NCI-H1694 (cell line): ENCODE measurements around the gene CCT7.

Experiments
- DNase-seq: peaks from one replicate; lab custom pipeline; 2025; lab: John Stamatoyannopoulos, UW

Gene CCT7

DNA sequence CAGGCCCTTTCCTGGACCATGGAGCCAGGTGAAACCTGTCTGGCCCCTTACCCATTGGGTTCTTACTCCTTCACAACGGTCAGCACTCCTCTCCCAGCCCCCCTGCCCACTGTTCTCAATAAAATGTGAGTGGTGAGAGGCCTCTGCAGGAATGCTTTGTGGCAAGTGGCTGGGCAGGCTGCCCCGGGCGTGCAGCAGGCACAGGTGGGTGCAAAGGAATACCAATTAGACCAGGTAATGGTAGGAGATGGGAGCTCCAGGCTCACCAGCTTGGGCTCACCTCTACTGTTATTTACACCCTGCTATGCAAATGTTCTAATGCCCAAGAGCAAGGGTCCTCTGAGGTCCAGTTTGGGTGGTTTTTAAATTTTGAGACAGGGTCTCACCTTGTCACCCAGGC is 7.0 kb upstream of the CCT7 start:
- no peak for DNase-seq

DNA sequence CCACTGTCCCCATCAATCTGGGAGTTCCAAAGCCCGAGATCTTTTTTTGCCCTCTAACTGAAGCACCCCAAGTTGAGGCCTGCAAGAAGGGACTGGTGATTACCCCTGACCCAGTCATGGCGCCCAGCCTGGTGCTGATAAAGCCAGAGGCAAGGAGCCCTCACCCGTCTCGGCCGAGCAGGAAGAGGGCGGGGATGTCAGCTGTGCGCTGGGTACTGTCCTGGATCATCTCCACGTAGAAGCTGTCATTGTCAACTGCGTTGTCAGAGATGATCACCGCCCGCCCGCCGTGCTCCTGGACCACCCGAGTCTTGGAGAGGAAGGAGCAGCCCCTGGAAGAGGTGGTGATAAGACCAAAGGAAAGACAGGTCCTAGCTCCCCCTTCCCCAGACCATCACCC is 5.5 kb upstream of the CCT7 start:
- DNase-seq = no peak

DNA sequence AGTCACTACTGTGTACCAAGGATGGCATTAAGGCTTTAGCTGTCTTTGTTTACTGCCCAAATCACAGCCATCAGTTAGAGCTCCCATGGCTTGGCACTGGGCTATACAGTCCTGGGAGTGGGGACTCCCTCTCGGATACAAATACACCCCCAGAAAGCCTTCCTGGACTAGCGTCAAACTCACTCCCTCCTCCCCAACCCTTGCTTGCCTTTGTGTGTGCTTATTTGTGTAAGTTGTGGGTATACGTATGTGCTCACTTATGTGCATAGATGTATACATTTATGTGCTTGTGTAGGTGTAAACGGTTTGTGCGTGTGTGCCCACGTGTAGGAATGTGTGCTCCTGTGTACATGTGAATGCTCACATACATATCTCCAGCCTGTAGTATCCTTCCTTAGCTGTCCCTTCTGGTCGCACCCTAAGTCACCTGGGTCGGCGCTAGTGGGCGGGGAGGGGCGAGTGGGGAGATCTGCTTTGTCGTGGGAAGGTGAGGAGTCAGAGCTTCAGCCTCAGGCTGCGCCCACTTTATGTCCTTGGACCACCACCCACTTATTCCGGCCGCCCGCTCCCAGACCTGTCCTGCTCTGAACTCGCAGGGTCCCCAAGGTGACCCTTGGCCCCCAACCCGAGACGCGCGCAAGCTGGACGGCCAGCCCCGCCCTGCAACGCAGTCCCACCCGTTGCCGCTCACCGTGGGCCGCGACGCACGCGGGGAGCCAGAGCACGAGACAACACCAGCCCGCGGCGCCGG is 1.5 kb upstream of the CCT7 start:
- peak; percentile 5 for DNase-seq

DNA sequence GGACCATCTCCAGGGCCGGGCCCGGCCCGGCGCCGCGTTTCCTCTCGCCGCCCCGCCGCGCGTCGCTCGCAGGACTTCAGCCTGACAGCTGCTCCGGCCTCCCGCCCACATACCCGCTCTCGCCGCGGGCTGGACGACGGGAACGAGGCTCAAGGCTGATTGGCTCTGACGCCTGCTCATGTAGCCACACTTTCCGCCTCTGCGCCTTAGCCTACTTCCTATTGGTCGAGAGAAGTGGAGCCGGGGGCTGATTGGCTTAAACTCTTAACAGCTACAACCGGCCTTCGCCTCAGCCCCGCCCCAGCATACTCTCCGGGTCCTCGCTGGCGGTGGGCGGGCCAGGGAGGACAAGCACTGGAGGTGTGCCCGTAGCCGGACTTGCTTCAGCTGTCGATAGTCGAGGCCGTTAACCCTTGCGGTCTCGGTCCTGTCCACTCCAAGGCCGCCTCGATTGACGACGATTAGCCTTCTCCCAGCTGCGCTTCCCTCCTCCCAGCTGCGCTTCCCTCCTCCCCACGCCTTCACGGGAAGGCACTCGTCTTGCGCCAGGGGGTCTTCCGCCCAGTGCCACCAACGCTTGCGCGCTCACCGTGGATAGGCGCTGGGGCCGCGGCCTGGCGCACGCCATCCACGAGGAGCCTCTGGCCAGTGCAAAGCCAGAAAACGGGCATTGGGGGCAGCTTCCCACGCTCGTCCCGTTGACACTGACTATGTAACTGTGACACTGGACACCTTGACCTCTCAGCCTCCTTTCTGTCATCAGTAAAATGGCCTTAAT is 765 bp upstream of the CCT7 start, which contains the start of gene PRADC1:
PRADC1 (minus strand) TSS at position 86 of the 778 bp plus-strand sequence; CDS start at position 7, 79 bp downstream.
- DNase-seq = peak; percentile 98

DNA sequence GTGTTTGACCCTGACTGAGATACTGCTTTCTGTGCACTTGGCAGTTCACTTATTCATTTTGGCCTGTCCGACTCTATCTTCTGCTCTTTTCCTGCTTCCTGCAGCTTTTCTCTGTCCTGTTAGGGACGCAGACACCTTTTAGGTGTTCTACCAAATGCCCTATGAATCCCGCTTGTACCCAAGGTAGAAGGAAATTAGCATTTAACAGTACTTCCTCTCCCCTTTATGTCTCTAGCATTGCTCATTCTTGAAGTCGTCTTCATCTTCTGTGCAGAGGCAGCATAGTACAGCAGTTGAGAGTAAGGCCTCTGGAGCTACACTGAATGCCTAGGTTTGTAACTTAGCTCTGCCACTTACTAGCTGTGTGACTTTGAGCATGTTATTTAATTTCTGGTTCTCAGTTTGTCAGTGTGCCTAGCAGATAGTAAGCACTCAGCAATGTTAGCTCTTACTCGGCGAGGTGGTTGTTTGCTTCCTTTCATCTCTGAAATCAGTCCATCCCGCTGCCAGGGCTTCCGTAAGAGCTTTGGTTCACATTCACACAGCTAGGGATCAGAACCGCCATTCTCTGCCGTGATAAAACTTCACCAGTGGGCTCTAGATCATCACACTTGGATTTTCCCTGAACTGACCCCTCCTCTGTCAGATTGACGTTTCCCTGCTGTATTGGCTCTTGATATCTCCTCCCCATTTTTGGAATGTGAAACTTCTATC is 1.4 kb downstream of the CCT7 start:
- DNase-seq = no peak

DNA sequence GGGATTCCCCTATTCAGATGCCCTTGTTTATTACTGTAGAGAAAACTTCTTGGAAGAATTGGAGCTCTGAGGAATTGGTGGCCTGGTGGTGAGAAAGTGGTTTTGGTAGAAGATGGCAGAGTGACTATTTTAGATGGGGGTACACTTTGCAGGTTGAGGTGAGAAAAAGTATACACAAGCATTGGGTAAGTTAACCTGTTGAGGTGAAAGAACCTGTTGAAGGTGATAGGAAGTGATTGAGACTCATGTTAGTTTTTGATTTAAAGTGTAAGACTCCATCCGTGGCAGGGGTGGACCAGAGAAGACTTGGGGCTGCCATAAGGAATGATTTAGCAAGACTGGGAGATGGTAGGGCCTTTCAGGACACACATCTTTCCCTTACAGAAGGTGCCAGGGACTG is 3.1 kb downstream of the CCT7 start:
- no peak for DNase-seq

DNA sequence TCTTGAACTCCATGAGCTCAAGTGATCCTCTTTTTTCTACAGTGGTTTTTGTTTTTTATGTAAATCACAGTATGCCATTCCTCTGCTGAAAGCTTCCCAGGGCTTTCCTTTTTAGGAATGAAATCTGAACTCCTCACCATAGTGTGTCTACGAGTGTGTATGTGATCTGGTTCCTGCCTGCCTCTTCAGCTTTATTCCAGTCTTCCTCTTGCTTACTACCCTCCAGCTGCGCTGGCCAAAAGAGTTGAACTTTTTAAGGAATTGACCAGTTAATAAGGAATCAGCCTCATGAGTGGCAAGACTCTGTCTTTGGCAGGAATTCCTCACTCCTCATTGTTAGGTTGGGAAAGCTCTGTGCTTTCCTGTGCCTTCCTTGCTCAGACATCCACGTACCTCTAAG is 4.0 kb downstream of the CCT7 start:
- DNase-seq = no peak

DNA sequence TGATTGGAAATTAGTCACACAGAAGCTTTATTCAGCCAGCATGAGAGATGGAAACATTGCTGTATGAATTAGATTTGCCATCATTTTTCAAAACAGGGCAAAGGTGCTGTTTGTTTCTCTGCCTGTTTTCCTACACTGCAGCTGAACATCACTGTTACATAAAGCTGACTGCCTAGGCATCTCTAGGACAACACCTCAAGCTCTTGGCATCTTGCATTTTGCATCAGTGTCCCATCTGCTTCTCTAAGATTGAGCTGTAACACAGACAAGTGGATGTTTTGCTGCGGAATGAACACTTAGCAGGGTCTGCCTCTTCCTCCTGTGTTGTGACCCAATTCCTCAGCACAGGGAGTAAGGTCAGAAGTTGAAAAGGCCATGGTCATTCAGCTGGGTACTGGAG is 4.9 kb downstream of the CCT7 start:
- no peak for DNase-seq

DNA sequence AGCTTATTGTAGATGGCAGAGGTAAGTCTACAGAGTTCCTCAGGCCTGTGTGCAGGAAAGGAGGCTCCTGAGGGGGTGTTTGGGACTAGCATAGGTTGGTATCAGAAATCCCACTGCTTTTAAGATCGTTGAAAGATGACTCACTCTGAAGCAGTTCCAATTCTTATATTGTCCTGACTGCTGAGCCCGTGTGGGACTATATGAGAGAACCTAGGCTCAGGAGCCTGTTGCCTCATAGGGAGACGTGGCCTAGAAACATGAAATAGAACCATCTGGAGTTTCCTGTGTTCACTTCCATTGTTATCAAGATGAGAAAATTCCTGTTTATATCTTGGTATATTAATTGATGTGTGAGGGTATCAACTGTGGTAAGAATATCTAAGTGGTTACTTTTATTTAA is 5.7 kb downstream of the CCT7 start:
- DNase-seq = no peak

DNA sequence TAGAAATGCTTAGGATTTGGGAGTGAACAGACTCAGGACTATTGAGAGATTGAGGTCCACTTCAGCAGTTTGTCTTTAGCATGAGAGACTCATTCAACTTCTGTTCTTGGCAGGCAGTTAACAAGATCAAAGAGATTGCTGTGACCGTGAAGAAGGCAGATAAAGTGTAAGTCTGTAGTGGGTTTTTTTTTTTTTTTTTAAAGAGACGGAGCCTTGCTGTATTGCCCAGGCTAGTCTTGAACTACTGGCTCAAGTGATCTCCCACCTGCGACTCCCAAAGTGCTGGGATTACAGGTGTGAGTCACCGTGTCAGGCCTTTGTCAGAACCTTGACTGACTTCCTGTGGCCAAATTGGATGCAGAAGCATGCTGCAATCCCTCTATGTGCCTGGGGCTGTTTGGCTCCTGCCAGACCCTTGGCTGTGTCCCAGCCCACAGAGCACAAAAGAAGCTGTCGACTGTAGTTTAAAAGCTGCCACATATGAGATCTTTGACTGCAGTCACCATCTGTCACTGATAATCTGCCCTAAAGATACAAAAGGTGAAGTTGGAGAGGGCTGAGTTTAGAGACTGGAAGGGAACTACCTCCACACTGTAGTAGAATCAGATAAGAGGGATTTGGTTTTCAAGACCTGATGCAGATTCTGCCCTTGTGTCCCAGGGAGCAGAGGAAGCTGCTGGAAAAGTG is 9.9 kb downstream of the CCT7 start:
- DNase-seq = peak; percentile 49

DNA sequence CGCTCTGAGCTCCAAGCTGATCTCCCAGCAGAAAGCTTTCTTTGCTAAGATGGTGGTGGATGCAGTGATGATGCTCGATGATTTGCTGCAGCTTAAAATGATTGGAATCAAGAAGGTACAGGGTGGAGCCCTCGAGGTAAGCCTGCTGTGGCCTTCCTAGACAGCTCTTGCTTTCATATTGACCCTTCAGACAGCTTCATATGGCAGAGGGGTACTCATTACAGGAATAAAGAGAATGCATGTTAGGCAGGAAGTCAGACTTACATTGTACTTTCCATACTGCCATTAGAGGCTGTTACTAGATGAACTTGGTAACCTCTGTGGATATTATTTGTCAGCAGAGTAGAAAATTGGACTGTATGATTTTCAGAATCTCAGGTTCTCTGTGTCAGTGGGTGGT is 10.5 kb downstream of the CCT7 start:
- DNase-seq = no peak

DNA sequence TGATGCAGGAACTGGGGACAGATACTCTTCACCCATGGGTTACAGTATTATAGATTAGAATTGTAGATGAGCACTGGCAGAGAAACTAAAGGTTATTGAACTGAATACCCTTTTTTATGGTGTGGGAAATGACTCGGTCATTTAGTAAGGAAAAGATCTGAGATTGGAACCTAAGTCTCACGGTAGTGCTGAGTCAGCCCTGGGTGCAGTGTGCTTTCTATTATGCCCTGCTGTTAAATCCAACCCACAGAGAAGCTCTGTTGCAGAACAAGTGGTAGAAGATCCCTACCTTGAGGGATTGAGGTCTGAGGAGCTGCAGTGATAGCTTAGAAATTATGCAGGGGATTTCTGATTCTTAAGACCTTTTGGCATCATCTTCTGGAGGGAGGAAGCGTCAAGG is 12.7 kb downstream of the CCT7 start:
- DNase-seq = no peak

DNA sequence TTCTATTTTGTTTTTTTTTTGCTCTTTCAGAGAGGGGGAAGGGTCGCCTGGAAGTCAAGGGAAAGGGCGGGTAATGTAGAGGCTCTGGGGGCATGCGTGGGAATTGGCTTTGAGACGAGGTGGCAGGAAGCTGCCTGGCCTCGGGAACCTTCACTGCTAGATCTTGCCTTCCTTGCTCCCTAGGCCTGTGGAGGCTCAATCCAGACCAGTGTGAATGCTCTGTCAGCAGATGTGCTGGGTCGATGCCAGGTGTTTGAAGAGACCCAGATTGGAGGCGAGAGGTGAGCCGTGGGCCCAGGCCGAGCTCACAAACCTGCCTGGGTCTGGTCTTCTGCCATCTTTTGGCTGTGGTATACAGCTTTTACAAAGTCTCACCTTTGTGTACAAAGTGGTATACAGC is 15.5 kb downstream of the CCT7 start:
- DNase-seq = no peak

DNA sequence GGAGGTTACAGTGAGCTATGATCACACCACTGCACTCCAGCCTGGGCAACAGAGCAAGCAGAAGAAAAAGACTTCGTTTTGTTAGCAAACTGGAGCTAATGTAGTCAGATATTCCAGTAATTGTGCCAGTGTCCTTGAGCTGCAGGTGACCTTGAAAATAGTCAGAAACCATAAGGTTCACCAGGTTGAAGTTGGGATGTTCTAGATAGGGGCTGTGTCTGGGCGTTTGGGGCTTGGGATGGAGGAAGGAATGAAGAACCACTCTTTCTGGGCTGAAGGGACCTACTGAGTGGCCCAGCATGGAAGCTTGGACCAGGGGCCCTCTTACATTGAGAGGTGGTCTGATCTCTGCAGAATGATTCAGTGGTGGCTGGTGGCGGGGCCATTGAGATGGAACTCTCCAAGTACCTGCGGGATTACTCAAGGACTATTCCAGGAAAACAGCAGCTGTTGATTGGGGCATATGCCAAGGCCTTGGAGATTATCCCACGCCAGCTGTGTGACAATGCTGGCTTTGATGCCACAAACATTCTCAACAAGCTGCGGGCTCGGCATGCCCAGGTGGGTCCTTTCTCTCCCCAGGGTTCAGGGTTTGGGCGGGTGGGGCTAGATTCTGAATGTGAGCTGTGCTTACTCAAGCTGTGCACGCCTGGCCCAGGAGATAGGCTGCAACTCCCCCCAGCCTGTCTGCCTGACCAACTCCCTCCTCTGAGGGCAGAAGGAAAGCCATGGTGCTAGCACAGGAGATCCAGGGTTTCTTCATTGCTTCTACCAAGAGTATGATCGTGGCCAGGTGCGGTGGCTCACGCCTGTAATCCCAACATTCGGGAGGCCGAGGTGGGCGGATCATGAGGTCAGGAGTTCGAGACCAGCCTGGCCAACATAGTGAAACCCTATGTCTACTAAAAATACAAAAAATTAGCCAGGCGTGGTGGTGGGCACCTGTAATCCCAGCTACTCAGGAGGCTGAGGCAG is 17.1 kb downstream of the CCT7 start:
- DNase-seq = no peak

DNA sequence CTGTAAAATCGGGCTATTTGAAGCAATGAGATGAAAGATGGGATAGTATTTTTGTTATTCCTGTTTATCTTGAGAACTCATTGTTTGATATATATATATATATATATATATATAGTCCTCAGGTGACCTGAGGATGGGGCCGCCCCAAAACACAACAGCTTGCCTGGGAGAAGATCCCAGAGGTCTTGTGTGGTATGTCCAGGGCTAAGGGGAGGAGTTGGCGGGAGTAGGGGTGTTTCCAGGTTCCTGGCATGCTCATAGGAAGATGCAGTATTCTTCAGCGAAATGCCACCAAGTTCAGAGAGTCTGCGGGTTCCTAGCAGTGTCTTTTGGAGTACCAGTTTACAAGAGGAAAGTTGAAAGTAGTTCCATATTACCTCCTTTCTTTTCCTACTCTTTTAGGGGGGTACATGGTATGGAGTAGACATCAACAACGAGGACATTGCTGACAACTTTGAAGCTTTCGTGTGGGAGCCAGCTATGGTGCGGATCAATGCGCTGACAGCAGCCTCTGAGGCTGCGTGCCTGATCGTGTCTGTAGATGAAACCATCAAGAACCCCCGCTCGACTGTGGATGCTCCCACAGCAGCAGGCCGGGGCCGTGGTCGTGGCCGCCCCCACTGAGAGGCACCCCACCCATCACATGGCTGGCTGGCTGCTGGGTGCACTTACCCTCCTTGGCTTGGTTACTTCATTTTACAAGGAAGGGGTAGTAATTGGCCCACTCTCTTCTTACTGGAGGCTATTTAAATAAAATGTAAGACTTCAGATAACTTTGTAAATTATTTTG is 18.3 kb downstream of the CCT7 start:
- no peak for DNase-seq

DNA sequence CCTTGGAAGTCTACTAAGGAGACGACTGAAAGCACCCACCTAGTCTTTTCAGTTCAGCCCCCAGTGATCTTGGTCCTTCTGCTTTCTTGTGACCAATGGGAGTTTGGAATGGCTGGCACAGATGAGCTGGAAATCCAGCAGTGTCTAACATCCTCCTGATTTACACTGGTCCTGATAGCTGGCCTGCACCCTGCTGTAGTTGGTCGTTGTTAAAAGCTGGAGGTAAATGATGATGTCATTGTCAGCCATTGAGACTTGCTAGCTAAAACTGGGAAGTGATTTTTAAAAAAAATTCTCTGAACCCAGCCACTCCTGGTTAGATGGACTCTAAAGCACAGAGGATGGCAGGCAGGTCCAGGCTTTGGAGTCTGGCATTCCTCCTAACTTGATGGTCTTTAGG is 19.3 kb downstream of the CCT7 start:
- no peak for DNase-seq

DNA sequence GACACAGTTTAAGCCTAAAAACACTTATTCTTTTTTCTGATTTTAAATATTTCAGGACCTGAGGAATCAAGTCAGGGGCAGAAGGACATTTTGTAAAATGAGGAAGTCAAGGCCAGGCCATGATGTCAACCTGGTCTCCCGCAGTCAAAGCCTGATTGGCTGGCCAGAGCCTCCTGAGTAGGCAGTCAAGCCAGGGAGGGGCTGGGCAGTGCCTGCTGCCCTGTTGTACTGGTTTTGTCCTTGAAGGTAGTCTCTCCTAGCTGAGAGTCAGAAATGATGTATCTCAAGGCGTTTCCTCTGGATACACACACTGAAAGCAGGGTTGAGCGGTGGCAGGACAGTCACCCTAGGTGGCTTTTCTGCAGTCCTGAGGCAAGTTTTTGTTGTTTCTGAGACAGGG is 19.8 kb downstream of the CCT7 start:
- no peak for DNase-seq

DNA sequence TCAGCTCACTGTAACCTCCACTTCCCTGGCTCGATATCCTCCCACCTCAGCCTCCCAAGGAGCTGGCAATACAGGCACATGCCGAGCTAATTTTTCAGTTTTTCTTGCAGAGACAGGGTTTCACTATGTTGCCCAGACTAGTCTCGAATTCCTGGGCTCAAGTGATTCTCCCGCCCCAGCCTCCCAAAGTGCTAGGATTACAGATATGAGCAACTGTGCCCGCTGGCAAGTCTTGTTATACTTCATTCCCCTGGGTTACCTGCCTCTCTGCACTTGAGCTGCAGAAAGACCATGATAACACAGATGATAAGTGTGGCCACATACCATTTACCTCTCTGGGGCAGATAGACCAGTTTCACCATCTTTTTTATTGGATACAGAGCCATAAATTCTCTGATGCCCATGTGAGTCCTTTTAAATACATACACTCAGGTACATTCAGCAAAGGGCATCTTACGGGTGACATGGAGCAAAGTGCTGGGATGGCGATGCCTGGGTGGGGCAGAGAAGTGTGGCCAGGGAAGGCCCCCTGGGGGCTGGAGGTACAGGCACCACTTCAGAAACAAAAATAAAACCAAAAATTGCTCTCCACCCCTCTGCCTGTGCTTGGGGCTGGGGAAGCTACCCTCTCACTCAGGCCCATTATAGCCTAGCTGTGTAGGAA is 20.4 kb downstream of the CCT7 start:
- DNase-seq = no peak

DNA sequence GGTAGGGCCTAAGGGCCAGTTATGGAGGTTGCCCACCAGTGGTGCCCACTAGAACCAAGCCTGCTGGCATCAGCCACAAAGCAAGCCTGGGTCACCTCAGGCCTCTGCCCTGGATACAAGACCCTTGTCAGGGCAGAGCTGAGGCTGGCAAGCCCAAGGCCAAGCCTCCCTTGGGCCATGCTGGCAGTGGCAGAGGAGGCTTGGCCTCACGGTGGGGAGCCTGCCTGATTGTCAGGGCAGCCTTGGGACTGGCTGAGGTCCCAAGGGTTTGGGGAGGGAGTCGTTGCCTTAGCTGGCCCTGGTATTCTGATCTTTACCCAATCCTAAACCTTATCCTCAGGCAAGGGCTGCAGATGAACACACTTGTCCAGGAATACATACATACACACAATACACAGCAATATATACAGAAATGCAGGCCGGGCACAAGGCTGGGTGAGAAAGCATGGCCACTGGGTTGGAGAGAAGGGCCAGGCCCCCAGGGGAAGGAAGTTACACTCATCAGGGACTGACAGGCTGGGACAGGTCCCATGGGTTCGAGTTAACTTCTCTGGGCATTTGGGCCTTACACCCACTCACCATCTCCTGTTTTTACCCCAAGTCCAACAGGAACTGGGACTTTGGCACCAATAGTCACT is 21.0 kb downstream of the CCT7 start:
- DNase-seq = no peak
